ENCODE measurements around the gene SLAMF8. TPM values are rescaled to one million over a fixed set of nuclear protein-coding genes. Genes with fewer than 3 reads are reported as not detected.

Gene SLAMF8
- total RNA-seq, 1 experiment from 2014 or later = not detected

DNA sequence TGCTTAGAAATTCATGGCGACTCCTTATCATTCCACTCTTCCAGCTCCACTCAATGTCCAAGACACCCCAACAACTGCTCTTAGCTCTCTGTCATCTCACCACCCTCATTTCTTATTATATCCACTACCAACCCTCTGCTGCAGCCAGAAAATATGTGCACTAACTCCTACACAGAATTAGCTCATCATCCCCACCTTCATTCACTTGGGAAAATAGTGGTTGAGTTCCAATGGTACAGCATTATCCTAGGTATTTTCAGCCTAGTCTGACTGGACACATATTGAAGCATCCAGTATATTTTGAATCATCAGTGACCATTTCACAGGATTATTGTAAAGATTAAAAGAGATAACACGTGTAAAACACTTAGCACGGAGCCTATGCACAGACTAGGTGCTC lies 52.5 kb downstream of the SLAMF8 start:
- no peak for DNase-seq (ENCODE audit: low spot score)
- no peak for TF ChIP-seq RORB (CRISPR knock-in tag; IDR thresholded peaks at IDR 0.05)
- TF ChIP-seq ZNF317 (CRISPR knock-in tag; IDR thresholded peaks at IDR 0.05; ENCODE audit: borderline replicate concordance, low read depth) = no peak
- TF ChIP-seq, protein P1, sequence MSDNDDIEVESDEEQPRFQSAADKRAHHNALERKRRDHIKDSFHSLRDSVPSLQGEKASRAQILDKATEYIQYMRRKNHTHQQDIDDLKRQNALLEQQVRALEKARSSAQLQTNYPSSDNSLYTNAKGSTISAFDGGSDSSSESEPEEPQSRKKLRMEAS (CRISPR knock-in tag; IDR thresholded peaks at IDR 0.05) = no peak
- TF ChIP-seq MXD4 (CRISPR knock-in tag; IDR thresholded peaks at IDR 0.05; ENCODE audit: borderline replicate concordance) = no peak
- no peak for TF ChIP-seq ZNF138 (CRISPR knock-in tag; conservative IDR thresholded peaks at IDR 0.05)
- no peak for TF ChIP-seq ELF4 (CRISPR knock-in tag; IDR thresholded peaks at IDR 0.05; ENCODE audit: low read depth)
- TF ChIP-seq GRHL2 (CRISPR knock-in tag; IDR thresholded peaks at IDR 0.05; ENCODE audit: insufficient replicate concordance, severe bottlenecking) = no peak
- TF ChIP-seq ZSCAN18 (CRISPR knock-in tag; IDR thresholded peaks at IDR 0.05) = no peak
- TF ChIP-seq ZNF416 (CRISPR knock-in tag; IDR thresholded peaks at IDR 0.05) = no peak
- TF ChIP-seq, protein P2, sequence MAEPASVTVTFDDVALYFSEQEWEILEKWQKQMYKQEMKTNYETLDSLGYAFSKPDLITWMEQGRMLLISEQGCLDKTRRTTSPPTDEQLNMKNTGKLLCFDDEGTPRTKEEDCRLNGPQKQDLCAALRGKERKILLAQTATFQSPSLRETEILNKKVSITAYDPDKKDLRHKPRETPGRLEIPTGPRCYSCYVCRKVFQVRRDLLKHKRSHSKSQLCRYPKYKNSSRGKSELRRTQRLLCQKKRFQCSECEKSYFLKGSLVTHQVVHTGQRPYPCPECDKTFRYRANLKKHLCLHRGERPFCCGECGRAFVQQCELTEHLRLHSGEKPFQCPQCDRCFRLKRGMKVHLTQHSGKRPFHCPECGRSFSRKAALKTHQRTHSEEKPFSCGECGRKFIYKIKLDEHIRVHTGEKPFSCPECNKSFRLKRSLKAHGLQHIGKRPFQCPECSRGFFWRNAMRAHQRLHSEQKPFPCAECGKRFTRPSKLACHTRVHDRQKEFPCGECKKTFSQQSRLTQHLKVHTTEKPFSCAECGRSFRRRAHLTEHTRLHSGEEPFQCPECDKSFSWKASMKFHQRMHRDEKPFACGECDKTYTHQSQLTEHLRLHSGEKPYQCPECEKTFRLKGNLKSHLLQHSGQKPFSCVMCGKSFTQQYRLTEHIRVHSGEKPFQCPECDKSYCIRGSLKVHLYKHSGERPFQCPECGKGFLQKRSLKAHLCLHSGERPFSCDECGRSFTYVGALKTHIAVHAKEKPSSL (CRISPR knock-in tag; conservative IDR thresholded peaks at IDR 0.05) = no peak
- no peak for TF ChIP-seq ZNF671 (CRISPR knock-in tag; IDR thresholded peaks at IDR 0.05)
- no peak for TF ChIP-seq ZNF263 (CRISPR knock-in tag; IDR thresholded peaks at IDR 0.05; ENCODE audit: low read depth)
- H3K4me1 Mint-ChIP-seq = no peaks in the 10 kb centered on the region
- POLR2A ChIA-PET = no interaction called here
- H3K27ac Mint-ChIP-seq = no peak overlapping the region
- ATAC-seq = no peak
- no peaks in the 10 kb centered on the region for H3K9me3 Mint-ChIP-seq
- no peak overlapping the region for H3K4me3 Mint-ChIP-seq
- peaks cover 2% of the 10 kb centered on the region; the same call in 1 of the 2 replicates for H3K27me3 Mint-ChIP-seq (ENCODE audit: low read depth)
- H3K36me3 Mint-ChIP-seq = no peaks in the 10 kb centered on the region
- CTCF ChIA-PET = interaction anchor here (0.5 to 0.9 kb wide), 4 partner anchors 14 to 666 kb away, joined by 3 to 4 read pairs (median 3); no protein-coding TSS in a partner anchor

GRCh38 chr1:159879977-159880376 lies 53.3 kb downstream of the SLAMF8 start:
- Mint-ChIP-seq H3K4me3 (no peak overlapping the region), H3K27me3 (ENCODE audit: low read depth) (peaks cover 1% of the 10 kb centered on the region; the same call in 1 of the 2 replicates), H3K27ac (no peak overlapping the region), H3K9me3 (no peaks in the 10 kb centered on the region), H3K4me1 (no peaks in the 10 kb centered on the region), H3K36me3 (no peaks in the 10 kb centered on the region)
- ChIA-PET CTCF (interaction anchor here (1.1 kb wide), 1 partner anchor 90 kb away, joined by 3 read pairs; no protein-coding TSS in a partner anchor), POLR2A (no interaction called here)
- ATAC-seq = no peak
- no peak for DNase-seq (ENCODE audit: low spot score)
- TF ChIP-seq ERG (CRISPR knock-in tag; IDR thresholded peaks at IDR 0.05) = no peak
- TF ChIP-seq ZNF416 (CRISPR knock-in tag; IDR thresholded peaks at IDR 0.05) = no peak
- TF ChIP-seq ZNF219 (CRISPR knock-in tag; IDR thresholded peaks at IDR 0.05; ENCODE audit: borderline replicate concordance) = no peak
- TF ChIP-seq, protein P3, sequence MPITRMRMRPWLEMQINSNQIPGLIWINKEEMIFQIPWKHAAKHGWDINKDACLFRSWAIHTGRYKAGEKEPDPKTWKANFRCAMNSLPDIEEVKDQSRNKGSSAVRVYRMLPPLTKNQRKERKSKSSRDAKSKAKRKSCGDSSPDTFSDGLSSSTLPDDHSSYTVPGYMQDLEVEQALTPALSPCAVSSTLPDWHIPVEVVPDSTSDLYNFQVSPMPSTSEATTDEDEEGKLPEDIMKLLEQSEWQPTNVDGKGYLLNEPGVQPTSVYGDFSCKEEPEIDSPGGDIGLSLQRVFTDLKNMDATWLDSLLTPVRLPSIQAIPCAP (CRISPR knock-in tag; IDR thresholded peaks at IDR 0.05) = no peak
- no peak for TF ChIP-seq NFYB (CRISPR knock-in tag; conservative IDR thresholded peaks at IDR 0.05; ENCODE audit: low read depth)
- no peak for TF ChIP-seq OVOL2 (CRISPR knock-in tag; IDR thresholded peaks at IDR 0.05; ENCODE audit: borderline replicate concordance)
- no peak for TF ChIP-seq NFATC4 (CRISPR knock-in tag; IDR thresholded peaks at IDR 0.05)
- no peak for TF ChIP-seq ELF4 (CRISPR knock-in tag; IDR thresholded peaks at IDR 0.05; ENCODE audit: low read depth)
- TF ChIP-seq, protein P4, sequence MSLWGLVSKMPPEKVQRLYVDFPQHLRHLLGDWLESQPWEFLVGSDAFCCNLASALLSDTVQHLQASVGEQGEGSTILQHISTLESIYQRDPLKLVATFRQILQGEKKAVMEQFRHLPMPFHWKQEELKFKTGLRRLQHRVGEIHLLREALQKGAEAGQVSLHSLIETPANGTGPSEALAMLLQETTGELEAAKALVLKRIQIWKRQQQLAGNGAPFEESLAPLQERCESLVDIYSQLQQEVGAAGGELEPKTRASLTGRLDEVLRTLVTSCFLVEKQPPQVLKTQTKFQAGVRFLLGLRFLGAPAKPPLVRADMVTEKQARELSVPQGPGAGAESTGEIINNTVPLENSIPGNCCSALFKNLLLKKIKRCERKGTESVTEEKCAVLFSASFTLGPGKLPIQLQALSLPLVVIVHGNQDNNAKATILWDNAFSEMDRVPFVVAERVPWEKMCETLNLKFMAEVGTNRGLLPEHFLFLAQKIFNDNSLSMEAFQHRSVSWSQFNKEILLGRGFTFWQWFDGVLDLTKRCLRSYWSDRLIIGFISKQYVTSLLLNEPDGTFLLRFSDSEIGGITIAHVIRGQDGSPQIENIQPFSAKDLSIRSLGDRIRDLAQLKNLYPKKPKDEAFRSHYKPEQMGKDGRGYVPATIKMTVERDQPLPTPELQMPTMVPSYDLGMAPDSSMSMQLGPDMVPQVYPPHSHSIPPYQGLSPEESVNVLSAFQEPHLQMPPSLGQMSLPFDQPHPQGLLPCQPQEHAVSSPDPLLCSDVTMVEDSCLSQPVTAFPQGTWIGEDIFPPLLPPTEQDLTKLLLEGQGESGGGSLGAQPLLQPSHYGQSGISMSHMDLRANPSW (CRISPR knock-in tag; conservative IDR thresholded peaks at IDR 0.05; ENCODE audit: low read depth) = no peak
- no peak for TF ChIP-seq ZBTB43 (CRISPR knock-in tag; IDR thresholded peaks at IDR 0.05)
- no peak for TF ChIP-seq GABPB1 (CRISPR knock-in tag; IDR thresholded peaks at IDR 0.05)
- TF ChIP-seq NR3C1 (CRISPR knock-in tag; conservative IDR thresholded peaks at IDR 0.05; ENCODE audit: low read depth) = no peak
